ENCODE measurements around the gene TOLLIP.

The TOLLIP gene

GRCh38 chr11:1336836-1337646 lies 27.6 kb upstream of the TOLLIP start:
- TF ChIP-seq CTCF (IDR thresholded peaks at IDR 0.05; ENCODE audit: low read length, missing control alignments): no peak
- DNase-seq (ENCODE audit: low read depth): no peak
- H3K4me3 ChIP-seq (replicated peaks; ENCODE audit: low read depth, low read length): no peak overlapping the region

GRCh38 chr11:1335811-1336761 lies 26.7 kb upstream of the TOLLIP start:
- TF ChIP-seq CTCF (IDR thresholded peaks at IDR 0.05; ENCODE audit: low read length, missing control alignments): no peak
- H3K4me3 ChIP-seq (replicated peaks; ENCODE audit: low read depth, low read length): peak overlapping the region; percentile 47
- peak; percentile 90 for DNase-seq (ENCODE audit: low read depth)

- TF ChIP-seq CTCF (IDR thresholded peaks at IDR 0.05; ENCODE audit: low read length, missing control alignments): no peak
- no peak for DNase-seq (ENCODE audit: low read depth)
- peak overlapping the region; percentile 47 for H3K4me3 ChIP-seq (replicated peaks; ENCODE audit: low read depth, low read length)
These were observed 25.9 kb upstream of the TOLLIP start for GRCh38 chr11:1335264-1335810.

GRCh38 chr11:1333860-1334259 lies 24.4 kb upstream of the TOLLIP start:
- TF ChIP-seq CTCF (IDR thresholded peaks at IDR 0.05; ENCODE audit: low read length, missing control alignments): no peak
- no peak overlapping the region for H3K4me3 ChIP-seq (replicated peaks; ENCODE audit: low read depth, low read length)
- DNase-seq (ENCODE audit: low read depth): no peak

- DNase-seq (ENCODE audit: low read depth): no peak
- H3K4me3 ChIP-seq (replicated peaks; ENCODE audit: low read depth, low read length): no peak overlapping the region
- TF ChIP-seq CTCF (IDR thresholded peaks at IDR 0.05; ENCODE audit: low read length, missing control alignments): no peak
These were observed 23.8 kb upstream of the TOLLIP start for GRCh38 chr11:1333091-1333772.

GRCh38 chr11:1330473-1330872 lies 21.0 kb upstream of the TOLLIP start:
- no peak for TF ChIP-seq CTCF (IDR thresholded peaks at IDR 0.05; ENCODE audit: low read length, missing control alignments)
- H3K4me3 ChIP-seq (replicated peaks; ENCODE audit: low read depth, low read length): no peak overlapping the region
- DNase-seq (ENCODE audit: low read depth): no peak
